Right hindlimb (tissue), 1 donor: ENCODE data around the gene TRUB2.
"Not testable (repeated sequence)": the region's sequence is repeated elsewhere in the genome, so short reads cannot be mapped to it uniquely, and the experiment has no call there.

Source experiments
- DNase-seq: peaks from one replicate; pipeline ENCODE4 v3.0.0-alpha.2; 2018

TRUB2 gene

GRCh38 chr9:128297221-128297773 is 24.9 kb downstream of the TRUB2 start:
- no peak for DNase-seq

GRCh38 chr9:128296340-128297220 is 25.7 kb downstream of the TRUB2 start:
- DNase-seq = no peak

- DNase-seq = no peak
Observed at GRCh38 chr9:128294142-128294541, 28.1 kb downstream of the TRUB2 start.

- no peak for DNase-seq
Observed at GRCh38 chr9:128293091-128293490, 29.2 kb downstream of the TRUB2 start.

- no peak for DNase-seq
Observed at GRCh38 chr9:128292009-128292408, 30.2 kb downstream of the TRUB2 start.

GRCh38 chr9:128288273-128289004 is 33.8 kb downstream of the TRUB2 start:
- no peak for DNase-seq

GRCh38 chr9:128286440-128286839 is 35.8 kb downstream of the TRUB2 start:
- peak; percentile 79 for DNase-seq

GRCh38 chr9:128285033-128285784 is 37.0 kb downstream of the TRUB2 start:
- no peak for DNase-seq

- no peak for DNase-seq
Observed at GRCh38 chr9:128282500-128282899, 39.7 kb downstream of the TRUB2 start.

- no peak for DNase-seq
Observed at GRCh38 chr9:128280084-128280622, 42.1 kb downstream of the TRUB2 start.

GRCh38 chr9:128279088-128280073 is 42.9 kb downstream of the TRUB2 start:
- not testable (repeated sequence) for DNase-seq

GRCh38 chr9:128276574-128277270 is 45.5 kb downstream of the TRUB2 start:
- DNase-seq = peak; percentile 77

- DNase-seq = peak; percentile 100
Observed at GRCh38 chr9:128276008-128276573, 46.2 kb downstream of the TRUB2 start, which contains the start of gene SWI5. Gene SWI5 (plus strand): TSS chr9:128276276.

GRCh38 chr9:128275198-128276007 is 46.8 kb downstream of the TRUB2 start, which contains the start of gene GOLGA2:
Gene GOLGA2 (minus strand): TSS chr9:128276007. CDS start chr9:128275976, 31 bp downstream.
- no peak for DNase-seq

- no peak for DNase-seq
Observed at GRCh38 chr9:128274245-128274644, 48.0 kb downstream of the TRUB2 start.

- no peak for DNase-seq
Observed at GRCh38 chr9:128271512-128271911, 50.7 kb downstream of the TRUB2 start.

GRCh38 chr9:128271112-128271511 is 51.1 kb downstream of the TRUB2 start:
- no peak for DNase-seq

- DNase-seq = no peak
Observed at GRCh38 chr9:128266868-128267590, 55.2 kb downstream of the TRUB2 start.
